ENCODE measurements around the gene DNAJC8. TPM values are rescaled to one million over a fixed set of nuclear protein-coding genes. Genes with fewer than 3 reads are reported as not detected.

Gene DNAJC8
- total RNA-seq, 1 experiment from 2014 or later = 135 TPM

DNA sequence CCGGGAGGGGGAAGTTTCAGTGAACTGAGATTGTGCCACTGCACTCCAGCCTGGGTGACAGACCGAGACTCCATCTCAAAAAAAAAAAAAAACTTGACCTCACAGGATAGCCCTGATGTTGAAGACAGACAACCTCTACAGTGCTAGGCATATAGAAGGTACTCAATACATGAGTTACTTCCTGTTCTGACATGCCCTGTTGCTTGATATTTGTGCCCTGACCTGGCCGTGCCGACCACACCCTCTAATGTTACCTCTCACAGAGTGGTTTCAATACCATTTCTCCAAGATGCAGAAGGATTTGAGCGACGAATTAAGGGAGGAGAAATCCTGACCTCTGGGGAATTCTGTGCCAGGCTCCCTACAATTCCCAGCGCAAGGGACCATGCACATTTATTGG, 61.6 kb downstream of the DNAJC8 start:
- H3K36me3 ChIP-seq (ENCODE audit: insufficient read depth, low read length, poor library complexity, severe bottlenecking) = no peaks in the 10 kb centered on the region
- intact Hi-C loops (cut with micrococcal nuclease; ENCODE audit: unreplicated experiment) = no loop called here
- ChIA-PET POLR2A (ENCODE audit: low non-redundant PET) (no interaction called here), CTCF (no interaction called here)
- no peaks in the 10 kb centered on the region for H3K9me3 ChIP-seq (ENCODE audit: low read depth, low read length, poor library complexity, severe bottlenecking)
- no peak overlapping the region for H3K27ac ChIP-seq (ENCODE audit: low read depth, low read length, poor library complexity, severe bottlenecking)
- no peak overlapping the region for H3K4me3 ChIP-seq (ENCODE audit: low read depth, low read length, poor library complexity, severe bottlenecking)
- no TSS peak for BruUV-seq (replicated peaks)
- no peaks in the 10 kb centered on the region for H3K27me3 ChIP-seq (replicated peaks; ENCODE audit: insufficient read depth, low read depth, low read length, poor library complexity)
- no peak for DNase-seq (ENCODE audit: low spot score)
- no peak for TF ChIP-seq EZH2 (IDR thresholded peaks at IDR 0.05; ENCODE audit: borderline replicate concordance, low read depth, low read length, poor library complexity, severe bottlenecking)
- TF ChIP-seq, protein P1, sequence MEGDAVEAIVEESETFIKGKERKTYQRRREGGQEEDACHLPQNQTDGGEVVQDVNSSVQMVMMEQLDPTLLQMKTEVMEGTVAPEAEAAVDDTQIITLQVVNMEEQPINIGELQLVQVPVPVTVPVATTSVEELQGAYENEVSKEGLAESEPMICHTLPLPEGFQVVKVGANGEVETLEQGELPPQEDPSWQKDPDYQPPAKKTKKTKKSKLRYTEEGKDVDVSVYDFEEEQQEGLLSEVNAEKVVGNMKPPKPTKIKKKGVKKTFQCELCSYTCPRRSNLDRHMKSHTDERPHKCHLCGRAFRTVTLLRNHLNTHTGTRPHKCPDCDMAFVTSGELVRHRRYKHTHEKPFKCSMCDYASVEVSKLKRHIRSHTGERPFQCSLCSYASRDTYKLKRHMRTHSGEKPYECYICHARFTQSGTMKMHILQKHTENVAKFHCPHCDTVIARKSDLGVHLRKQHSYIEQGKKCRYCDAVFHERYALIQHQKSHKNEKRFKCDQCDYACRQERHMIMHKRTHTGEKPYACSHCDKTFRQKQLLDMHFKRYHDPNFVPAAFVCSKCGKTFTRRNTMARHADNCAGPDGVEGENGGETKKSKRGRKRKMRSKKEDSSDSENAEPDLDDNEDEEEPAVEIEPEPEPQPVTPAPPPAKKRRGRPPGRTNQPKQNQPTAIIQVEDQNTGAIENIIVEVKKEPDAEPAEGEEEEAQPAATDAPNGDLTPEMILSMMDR (conservative IDR thresholded peaks at IDR 0.05; ENCODE audit: low read depth, low read length) = no peak
- no peaks in the 10 kb centered on the region for H3K4me1 ChIP-seq (ENCODE audit: insufficient read depth, low read length, poor library complexity, severe bottlenecking)

DNA sequence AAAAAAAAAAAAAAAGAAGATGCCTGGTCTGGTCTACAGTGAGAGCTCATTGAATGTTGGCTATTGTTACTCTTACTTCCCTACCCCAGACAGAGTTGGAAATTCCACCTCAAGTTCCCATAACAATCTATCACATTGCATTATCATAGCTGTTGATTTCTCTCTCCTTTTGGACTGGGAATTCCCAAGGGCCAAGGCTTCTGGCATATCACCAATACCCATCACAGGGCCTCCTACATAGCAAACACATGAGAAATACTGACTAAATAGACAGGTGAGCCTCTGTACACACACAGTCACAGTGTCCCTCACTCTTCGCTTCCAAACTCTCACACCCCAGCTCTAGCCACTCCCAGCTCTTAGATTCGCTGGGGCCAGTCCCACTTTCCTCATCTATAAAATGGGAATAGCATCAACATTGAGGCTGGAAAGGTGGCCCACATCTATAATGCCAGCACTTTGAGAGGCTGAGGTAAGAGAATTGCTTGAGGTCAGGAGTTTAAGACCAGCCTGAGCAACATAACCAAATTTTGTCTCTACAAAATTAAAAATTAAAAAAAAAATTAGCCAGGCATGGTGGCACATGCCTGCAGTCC, 62.7 kb downstream of the DNAJC8 start:
- no TSS peak for BruUV-seq (replicated peaks)
- H3K27me3 ChIP-seq (replicated peaks; ENCODE audit: insufficient read depth, low read depth, low read length, poor library complexity) = no peaks in the 10 kb centered on the region
- DNase-seq (ENCODE audit: low spot score) = no peak
- no peaks in the 10 kb centered on the region for H3K9me3 ChIP-seq (ENCODE audit: low read depth, low read length, poor library complexity, severe bottlenecking)
- ChIA-PET CTCF (no interaction called here), POLR2A (ENCODE audit: low non-redundant PET) (no interaction called here)
- no peak overlapping the region for H3K4me3 ChIP-seq (ENCODE audit: low read depth, low read length, poor library complexity, severe bottlenecking)
- H3K36me3 ChIP-seq (ENCODE audit: insufficient read depth, low read length, poor library complexity, severe bottlenecking) = no peaks in the 10 kb centered on the region
- no peaks in the 10 kb centered on the region for H3K4me1 ChIP-seq (ENCODE audit: insufficient read depth, low read length, poor library complexity, severe bottlenecking)
- no peak for TF ChIP-seq EZH2 (IDR thresholded peaks at IDR 0.05; ENCODE audit: borderline replicate concordance, low read depth, low read length, poor library complexity, severe bottlenecking)
- TF ChIP-seq, protein P1 (conservative IDR thresholded peaks at IDR 0.05; ENCODE audit: low read depth, low read length) = no peak
- intact Hi-C loops (cut with micrococcal nuclease; ENCODE audit: unreplicated experiment) = no loop called here
- no peak overlapping the region for H3K27ac ChIP-seq (ENCODE audit: low read depth, low read length, poor library complexity, severe bottlenecking)

DNA sequence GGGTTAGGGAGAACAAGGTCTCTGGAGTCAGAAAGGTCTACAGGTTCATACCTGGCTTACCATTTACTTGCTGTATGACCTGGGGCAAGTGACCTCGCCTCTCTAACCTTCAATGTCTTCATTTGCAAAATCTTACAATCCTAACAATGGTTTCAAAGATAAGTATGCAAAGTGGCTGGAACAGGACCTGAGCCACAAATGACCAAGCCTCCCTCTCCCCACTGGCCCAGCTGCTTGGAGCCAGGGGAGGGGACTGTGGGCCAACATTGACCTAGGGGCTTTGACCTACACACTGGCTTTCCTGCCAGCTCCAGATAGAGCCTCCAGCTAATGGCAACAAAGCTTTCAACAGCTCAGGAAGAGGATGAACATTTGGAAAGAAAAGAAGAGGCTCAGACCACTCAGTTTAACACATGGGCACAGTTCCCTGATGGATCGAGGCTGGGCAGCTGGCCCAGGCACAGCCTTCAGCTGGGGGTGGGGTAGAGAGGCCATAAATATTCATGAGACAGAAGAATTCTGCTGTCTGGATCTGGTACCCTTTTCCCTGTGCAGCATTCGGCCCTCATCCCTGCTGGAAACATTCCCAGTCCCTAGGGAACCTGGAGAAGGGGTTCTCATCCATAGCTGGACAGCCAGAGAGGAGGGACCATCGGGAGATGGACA, 69.2 kb downstream of the DNAJC8 start:
- intact Hi-C loops (cut with micrococcal nuclease; ENCODE audit: unreplicated experiment) = no loop called here
- H3K36me3 ChIP-seq (ENCODE audit: insufficient read depth, low read length, poor library complexity, severe bottlenecking) = no peaks in the 10 kb centered on the region
- no TSS peak for BruUV-seq (replicated peaks)
- H3K4me1 ChIP-seq (ENCODE audit: insufficient read depth, low read length, poor library complexity, severe bottlenecking) = no peaks in the 10 kb centered on the region
- POLR2A ChIA-PET (ENCODE audit: low non-redundant PET) = no interaction called here
- no peaks in the 10 kb centered on the region for H3K27me3 ChIP-seq (replicated peaks; ENCODE audit: insufficient read depth, low read depth, low read length, poor library complexity)
- CTCF ChIA-PET = no interaction called here
- H3K9me3 ChIP-seq (ENCODE audit: low read depth, low read length, poor library complexity, severe bottlenecking) = no peaks in the 10 kb centered on the region
- no peak overlapping the region for H3K4me3 ChIP-seq (ENCODE audit: low read depth, low read length, poor library complexity, severe bottlenecking)
- DNase-seq (ENCODE audit: low spot score) = no peak
- H3K27ac ChIP-seq (ENCODE audit: low read depth, low read length, poor library complexity, severe bottlenecking) = no peak overlapping the region
- TF ChIP-seq EZH2 (IDR thresholded peaks at IDR 0.05; ENCODE audit: borderline replicate concordance, low read depth, low read length, poor library complexity, severe bottlenecking) = no peak
- TF ChIP-seq, protein P1 (conservative IDR thresholded peaks at IDR 0.05; ENCODE audit: low read depth, low read length) = no peak
